ENCODE results near the gene TCF19.

GRCh38 chr6:31139599-31139998 lies 18.8 kb upstream of the TCF19 start:
- TF ChIP-seq SIN3A (IDR thresholded peaks at IDR 0.05; ENCODE audit: borderline replicate concordance, insufficient read depth, low read length) (no peak), POLR2AphosphoS5 (IDR thresholded peaks at IDR 0.05; ENCODE audit: low read depth, low read length) (no peak), TAF1 (IDR thresholded peaks at IDR 0.05; ENCODE audit: borderline replicate concordance, insufficient read depth, low read length) (no peak), REST (IDR thresholded peaks at IDR 0.05; ENCODE audit: insufficient read depth in 1 of 2, low read depth in 2 of 2, low read length in 2 of 2) (no peak)
